Measurements from ENCODE around the gene DUSP22. TPM values are rescaled to one million over a fixed set of nuclear protein-coding genes. Genes with fewer than 3 reads are reported as not detected.
"Not testable (repeated sequence)": the region's sequence is repeated elsewhere in the genome, so short reads cannot be mapped to it uniquely, and the experiment has no call there.

Gene DUSP22
- total and polyA plus RNA-seq, 2 donors (not counting 1 experiment from before 2014, with no cell fraction given) = 117 to 133 TPM

- H3K27me3 ChIP-seq (replicated peaks in 1 of 4; ENCODE audit: control extremely low read depth in 1 of 4, control insufficient read depth in 3 of 4, insufficient read depth in 4 of 4, low read length in 3 of 4) = no peaks in the 10 kb centered on the region
- no peak overlapping the region for H2AFZ ChIP-seq (ENCODE audit: insufficient read depth, low read depth, low read length, poor library complexity, severe bottlenecking)
- no peak overlapping the region for H3K4me2 ChIP-seq (replicated peaks; ENCODE audit: low read depth, low read length, poor library complexity, severe bottlenecking)
- Mint-ChIP-seq H3K27me3 (no peaks in the 10 kb centered on the region), H3K9me3 (ENCODE audit: insufficient read depth) (no peaks in the 10 kb centered on the region), H3K4me3 (no peak overlapping the region), H3K4me1 (peaks cover 29% of the 10 kb centered on the region), H3K27ac (no peak overlapping the region)
- intact Hi-C loops (cut with micrococcal nuclease) = no loop called here
- no peak for DNase-seq
- TF ChIP-seq EZH2 (IDR thresholded peaks at IDR 0.05; ENCODE audit: borderline replicate concordance, insufficient read depth, low read depth, low read length, poor library complexity, severe bottlenecking) (no peak), CTCF (IDR thresholded peaks at IDR 0.05) (no peak)
- no peaks in the 10 kb centered on the region for H4K20me1 ChIP-seq (ENCODE audit: control insufficient read depth, insufficient read depth, low read length, poor library complexity, severe bottlenecking)
- no peak overlapping the region for H3K4me3 ChIP-seq (ENCODE audit: control extremely low read depth in 1 of 5, extremely low read depth in 1 of 5, insufficient read depth in 1 of 5, low read depth in 2 of 5, low read length in 4 of 5)
- ChIA-PET CTCF (no interaction called here), POLR2A (no interaction called here)
- WGBS (ENCODE audit: insufficient coverage) = 99% methylated on average over 8 of the region's 8 CpGs
- H3K4me1 ChIP-seq (ENCODE audit: control insufficient read depth in 2 of 2, insufficient read depth in 2 of 2, low read length in 2 of 2) = peaks cover 5 to 21% of the 10 kb centered on the region in 2 donors
- no peak for ATAC-seq (ENCODE audit: low read depth)
- no peak overlapping the region for H3K9ac ChIP-seq (ENCODE audit: low read length)
- H3K36me3 ChIP-seq (replicated peaks in 1 of 2; ENCODE audit: control extremely low read depth in 1 of 2, control insufficient read depth in 1 of 2, extremely low read depth in 1 of 2, insufficient read depth in 2 of 2, low read length in 1 of 2) = no peaks in the 10 kb centered on the region
- H3K79me2 ChIP-seq (ENCODE audit: control insufficient read depth, insufficient read depth, low read length) = no peaks in the 10 kb centered on the region
- no peak overlapping the region for H3K27ac ChIP-seq (ENCODE audit: low read length in 2 of 2)
- peaks cover 0 to 1% (median 0%) of the 10 kb centered on the region in 3 donors for H3K9me3 ChIP-seq (ENCODE audit: control extremely low read depth in 1 of 3, control insufficient read depth in 2 of 3, insufficient read depth in 1 of 3, low read length in 2 of 3)
Measured at GRCh38 chr6:246352-246751, 45.9 kb upstream of the DUSP22 start.

DNA sequence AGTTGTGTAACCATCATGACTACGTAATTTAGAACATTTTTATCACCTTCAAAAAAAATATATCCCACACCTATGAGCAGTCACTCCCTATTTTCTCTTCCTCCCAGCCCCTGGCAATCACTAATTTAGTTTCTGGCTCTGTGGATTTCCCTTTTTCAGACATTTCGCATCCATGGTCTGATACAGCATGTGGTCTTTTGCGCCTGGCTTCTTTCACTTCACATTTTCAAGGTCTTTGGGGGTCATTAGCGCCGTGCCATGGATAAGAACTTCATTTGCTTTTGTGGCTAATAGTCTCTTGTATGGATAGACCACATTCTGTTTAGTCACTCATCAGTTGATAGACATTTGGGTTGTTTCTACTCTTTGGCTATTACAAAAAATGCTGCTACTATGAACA lies 44.9 kb upstream of the DUSP22 start:
- DNase-seq (no peak), ATAC-seq (ENCODE audit: low read depth) (no peak)
- Histone ChIP-seq H2AFZ (ENCODE audit: insufficient read depth, low read depth, low read length, poor library complexity, severe bottlenecking) (no peak overlapping the region), H3K4me2 (replicated peaks; ENCODE audit: low read depth, low read length, poor library complexity, severe bottlenecking) (no peak overlapping the region), H3K9me3 (ENCODE audit: control extremely low read depth in 1 of 3, control insufficient read depth in 2 of 3, insufficient read depth in 1 of 3, low read length in 2 of 3) (peaks cover 0 to 1% (median 0%) of the 10 kb centered on the region in 3 donors), H3K27me3 (replicated peaks in 1 of 4; ENCODE audit: control extremely low read depth in 1 of 4, control insufficient read depth in 3 of 4, insufficient read depth in 4 of 4, low read length in 3 of 4) (no peaks in the 10 kb centered on the region), H3K9ac (ENCODE audit: low read length) (no peak overlapping the region), H3K4me1 (ENCODE audit: control insufficient read depth in 2 of 2, insufficient read depth in 2 of 2, low read length in 2 of 2) (peaks cover 5 to 26% of the 10 kb centered on the region in 2 donors), H4K20me1 (ENCODE audit: control insufficient read depth, insufficient read depth, low read length, poor library complexity, severe bottlenecking) (no peaks in the 10 kb centered on the region), H3K27ac (ENCODE audit: low read length in 2 of 2) (no peak overlapping the region), H3K4me3 (ENCODE audit: control extremely low read depth in 1 of 5, extremely low read depth in 1 of 5, insufficient read depth in 1 of 5, low read depth in 2 of 5, low read length in 4 of 5) (no peak overlapping the region), H3K79me2 (ENCODE audit: control insufficient read depth, insufficient read depth, low read length) (no peaks in the 10 kb centered on the region), H3K36me3 (replicated peaks in 1 of 2; ENCODE audit: control extremely low read depth in 1 of 2, control insufficient read depth in 1 of 2, extremely low read depth in 1 of 2, insufficient read depth in 2 of 2, low read length in 1 of 2) (no peaks in the 10 kb centered on the region)
- TF ChIP-seq CTCF (IDR thresholded peaks at IDR 0.05) (no peak), EZH2 (IDR thresholded peaks at IDR 0.05; ENCODE audit: borderline replicate concordance, insufficient read depth, low read depth, low read length, poor library complexity, severe bottlenecking) (no peak)
- CTCF ChIA-PET = no interaction called here
- no peak overlapping the region for H3K4me3 Mint-ChIP-seq
- H3K27ac Mint-ChIP-seq = no peak overlapping the region
- 80% methylated on average over 1 of the region's 5 CpGs for WGBS (ENCODE audit: insufficient coverage)
- H3K4me1 Mint-ChIP-seq = peaks cover 36% of the 10 kb centered on the region
- H3K27me3 Mint-ChIP-seq = no peaks in the 10 kb centered on the region
- intact Hi-C loops (cut with micrococcal nuclease) = no loop called here
- POLR2A ChIA-PET = no interaction called here
- H3K9me3 Mint-ChIP-seq (ENCODE audit: insufficient read depth) = no peaks in the 10 kb centered on the region

- CTCF ChIA-PET = not testable (repeated sequence)
Measured at GRCh38 chr6:248046-248445, 44.2 kb upstream of the DUSP22 start.

More at GRCh38 chr6:248046-248445, 44.2 kb upstream of the DUSP22 start:
- POLR2A ChIA-PET; H3K9me3 ChIP-seq (ENCODE audit: control extremely low read depth in 1 of 3, control insufficient read depth in 2 of 3, insufficient read depth in 1 of 3, low read length in 2 of 3); H3K79me2 ChIP-seq (ENCODE audit: control insufficient read depth, insufficient read depth, low read length); H4K20me1 ChIP-seq (ENCODE audit: control insufficient read depth, insufficient read depth, low read length, poor library complexity, severe bottlenecking); H3K27me3 Mint-ChIP-seq; ATAC-seq (ENCODE audit: low read depth); H3K4me3 ChIP-seq (ENCODE audit: control extremely low read depth in 1 of 5, extremely low read depth in 1 of 5, insufficient read depth in 1 of 5, low read depth in 2 of 5, low read length in 4 of 5); H3K9me3 Mint-ChIP-seq (ENCODE audit: insufficient read depth); intact Hi-C loops (cut with micrococcal nuclease); H3K36me3 ChIP-seq (replicated peaks in 1 of 2; ENCODE audit: control extremely low read depth in 1 of 2, control insufficient read depth in 1 of 2, extremely low read depth in 1 of 2, insufficient read depth in 2 of 2, low read length in 1 of 2); H3K27me3 ChIP-seq (replicated peaks in 1 of 4; ENCODE audit: control extremely low read depth in 1 of 4, control insufficient read depth in 3 of 4, insufficient read depth in 4 of 4, low read length in 3 of 4); H2AFZ ChIP-seq (ENCODE audit: insufficient read depth, low read depth, low read length, poor library complexity, severe bottlenecking); H3K27ac Mint-ChIP-seq; H3K4me3 Mint-ChIP-seq; H3K9ac ChIP-seq (ENCODE audit: low read length); H3K27ac ChIP-seq (ENCODE audit: low read length in 2 of 2): not testable (repeated sequence)
- Histone ChIP-seq H3K4me2 (replicated peaks; ENCODE audit: low read depth, low read length, poor library complexity, severe bottlenecking) (peak overlapping the region; percentile 18), H3K4me1 (ENCODE audit: control insufficient read depth in 2 of 2, insufficient read depth in 2 of 2, low read length in 2 of 2) (peaks cover 5 to 33% of the 10 kb centered on the region in 2 donors)
- DNase-seq = peak; percentile 30
- no CpG with 5 or more reads among the region's 6 CpGs for WGBS (ENCODE audit: insufficient coverage)
- peaks cover 43% of the 10 kb centered on the region for H3K4me1 Mint-ChIP-seq
